MM.1S (cell line): ENCODE data around the gene KPNA1.

ENCODE experiments used
- DNase-seq: peaks from one replicate; pipeline ENCODE4 v3.0.0-alpha.2; 2015
- H2AFZ ChIP-seq: fragments of 300-600 bp; sonication (generic); 2 replicates; pipeline ENCODE4 v1.6.0; 2016; ENCODE audit warnings: antibody characterized with exemption, low read length
- H3F3A ChIP-seq: fragments of 300-600 bp; sonication (generic); 2 replicates; pipeline ENCODE4 v1.6.1; 2016; ENCODE audit warnings: mild to moderate bottlenecking, antibody characterized with exemption, low read length, moderate library complexity, mixed read lengths; ENCODE audit not compliant: insufficient read depth
- H3K27ac ChIP-seq: fragments of 300-600 bp; sonication (generic); 2 replicates; pipeline ENCODE4 v1.5.1; 2016; ENCODE audit warnings: mild to moderate bottlenecking, low read length
- H3K27me3 ChIP-seq: fragments of 300-600 bp; sonication (generic); replicated peaks from 2 replicates; pipeline ENCODE4 v1.6.0; 2016; ENCODE audit warnings: low read length; ENCODE audit not compliant: insufficient read depth
- H3K36me3 ChIP-seq: fragments of 300-600 bp; sonication (generic); replicated peaks from 2 replicates; pipeline ENCODE4 v1.6.1; 2016; ENCODE audit warnings: mild to moderate bottlenecking, low read length, mixed read lengths; ENCODE audit not compliant: insufficient read depth
- H3K4me1 ChIP-seq: fragments of 300-600 bp; sonication (generic); 2 replicates; pipeline ENCODE4 v1.6.1; 2016; ENCODE audit warnings: low read length, mixed read lengths
- H3K4me2 ChIP-seq: fragments of 300-600 bp; sonication (generic); 2 replicates; pipeline ENCODE4 v1.6.0; 2016; ENCODE audit warnings: low read depth, low read length
- H3K4me3 ChIP-seq: fragments of 300-600 bp; sonication (generic); 2 replicates; pipeline ENCODE4 v1.5.1; 2016; ENCODE audit warnings: low read length, mixed read lengths
- H3K79me2 ChIP-seq: fragments of 300-600 bp; sonication (generic); 2 replicates; pipeline ENCODE4 v1.6.1; 2016; ENCODE audit warnings: mixed run types, low read length, mixed read lengths
- H3K9ac ChIP-seq: fragments of 300-600 bp; sonication (generic); 2 replicates; pipeline ENCODE4 v1.6.1; 2016; ENCODE audit warnings: low read length, mixed read lengths
- H3K9me2 ChIP-seq: fragments of 300-600 bp; sonication (generic); replicated peaks from 2 replicates; pipeline ENCODE4 v1.6.1; 2016; ENCODE audit warnings: mild to moderate bottlenecking, low read length, mixed read lengths; ENCODE audit not compliant: insufficient read depth
- H3K9me3 ChIP-seq: fragments of 300-600 bp; sonication (generic); replicated peaks from 2 replicates; pipeline ENCODE4 v1.6.1; 2016; ENCODE audit warnings: mild to moderate bottlenecking, low read length, mixed read lengths; ENCODE audit not compliant: insufficient read depth
- H4K20me1 ChIP-seq: fragments of 300-600 bp; sonication (generic); 2 replicates; pipeline ENCODE4 v1.6.1; 2016; ENCODE audit warnings: mild to moderate bottlenecking, low read length, moderate library complexity, mixed read lengths; ENCODE audit not compliant: insufficient read depth
- CTCF ChIP-seq: fragments of 300-600 bp; sonication (generic); IDR thresholded peaks from 2 replicates; pipeline ENCODE4 v1.5.1; 2016; ENCODE audit warnings: antibody characterized with exemption, low read length, mixed read lengths
- EZH2 ChIP-seq: fragments of 300-600 bp; sonication (generic); optimal IDR thresholded peaks from 2 replicates; pipeline ENCODE3; 2017; ENCODE audit warnings: low read depth, mild to moderate bottlenecking, antibody characterized with exemption, low read length, mixed read lengths
- EZH2phosphoT487 ChIP-seq: fragments of 300-600 bp; sonication (generic); IDR thresholded peaks from 2 replicates; pipeline ENCODE4 v1.6.1; 2018; ENCODE audit warnings: antibody characterized with exemption, low read length

The KPNA1 gene

DNA sequence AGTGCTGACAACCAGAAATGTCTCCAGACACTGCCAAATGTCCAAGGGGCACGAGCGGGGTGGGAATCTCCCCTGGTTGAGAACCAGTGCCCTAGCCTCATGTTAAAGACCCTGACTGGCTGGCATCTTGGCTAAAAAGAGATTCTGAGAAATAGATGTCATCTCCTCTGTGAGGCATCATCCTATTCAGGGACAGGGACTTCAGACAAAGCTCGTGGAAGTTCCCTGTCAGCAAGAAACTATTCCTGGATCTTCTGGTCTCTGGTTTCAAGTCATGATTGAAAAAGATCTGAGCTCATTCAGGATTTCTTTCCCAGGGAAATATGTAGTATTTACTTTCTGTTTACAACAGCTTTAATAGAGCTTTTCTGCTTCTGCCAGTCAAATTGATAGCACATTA, 109.7 kb downstream of the KPNA1 start:
- Histone ChIP-seq H3K9me3 (no peaks in the 10 kb centered on the region), H3K36me3 (0 out of 2 replicates have a peak, but pooled peaks cover 3% of the 10 kb centered on the region), H3K4me3 (no peak overlapping the region), H2AFZ (no peak overlapping the region), H3K4me1 (peaks cover 25% of the 10 kb centered on the region), H3K27ac (no peak overlapping the region), H3K27me3 (no peaks in the 10 kb centered on the region), H3K4me2 (no peak overlapping the region), H4K20me1 (no peaks in the 10 kb centered on the region), H3K9me2 (no peaks in the 10 kb centered on the region), H3K79me2 (no peaks in the 10 kb centered on the region), H3F3A (0 out of 2 replicates have a peak, but pooled peaks cover 5% of the 10 kb centered on the region), H3K9ac (no peak overlapping the region)
- DNase-seq: no peak
- TF ChIP-seq EZH2 (no peak), CTCF (no peak), EZH2phosphoT487 (no peak)

- Histone ChIP-seq H3K4me3 (no peak overlapping the region), H4K20me1 (no peaks in the 10 kb centered on the region), H3K9me3 (no peaks in the 10 kb centered on the region), H3K9me2 (no peaks in the 10 kb centered on the region), H3K4me2 (no peak overlapping the region), H3K27me3 (no peaks in the 10 kb centered on the region), H3K36me3 (0 out of 2 replicates have a peak, but pooled peaks cover 3% of the 10 kb centered on the region), H2AFZ (no peak overlapping the region), H3K4me1 (peaks cover 25% of the 10 kb centered on the region), H3K79me2 (no peaks in the 10 kb centered on the region), H3F3A (0 out of 2 replicates have a peak, but pooled peaks cover 5% of the 10 kb centered on the region), H3K9ac (no peak overlapping the region), H3K27ac (no peak overlapping the region)
- DNase-seq: no peak
- TF ChIP-seq EZH2 (no peak), CTCF (no peak), EZH2phosphoT487 (no peak)
Measured at GRCh38 chr3:122403489-122403888, 111.2 kb downstream of the KPNA1 start.

GRCh38 chr3:122398920-122399319, 115.8 kb downstream of the KPNA1 start:
- Histone ChIP-seq H3K27ac (no peak overlapping the region), H3K4me3 (no peak overlapping the region), H3K9me2 (no peaks in the 10 kb centered on the region), H3K4me1 (no peaks in the 10 kb centered on the region), H2AFZ (no peak overlapping the region), H3K4me2 (no peak overlapping the region), H3K79me2 (no peaks in the 10 kb centered on the region), H4K20me1 (no peaks in the 10 kb centered on the region), H3K9me3 (no peaks in the 10 kb centered on the region), H3K36me3 (no peaks in the 10 kb centered on the region), H3K27me3 (no peaks in the 10 kb centered on the region), H3K9ac (no peak overlapping the region), H3F3A (no peaks in the 10 kb centered on the region)
- no peak for TF ChIP-seq EZH2phosphoT487
- no peak for TF ChIP-seq CTCF
- no peak for TF ChIP-seq EZH2
- DNase-seq: no peak
